T-helper 9 cell (primary cell): Measurements from ENCODE around the gene TCEANC.
"Not testable (repeated sequence)": the region's sequence is repeated elsewhere in the genome, so short reads cannot be mapped to it uniquely, and the experiment has no call there.

Source experiments
- DNase-seq: peaks from one replicate; pipeline ENCODE4 v3.0.0-alpha.2; 2020
- total RNA-seq, 2 donors: gene quantifications; one replicate each; lab custom pipeline; 2026; lab: John Stamatoyannopoulos, UW

The TCEANC gene
- total RNA-seq = 7.5 to 16.2 reads per million in 2 donors

- DNase-seq = peak; percentile 96
Measured at GRCh38 chrX:13652850-13653693, at the start of gene TCEANC. TSS of gene TCEANC (plus strand) at chrX:13653141. CDS start at chrX:13662509, 9,368 bp downstream.

DNA sequence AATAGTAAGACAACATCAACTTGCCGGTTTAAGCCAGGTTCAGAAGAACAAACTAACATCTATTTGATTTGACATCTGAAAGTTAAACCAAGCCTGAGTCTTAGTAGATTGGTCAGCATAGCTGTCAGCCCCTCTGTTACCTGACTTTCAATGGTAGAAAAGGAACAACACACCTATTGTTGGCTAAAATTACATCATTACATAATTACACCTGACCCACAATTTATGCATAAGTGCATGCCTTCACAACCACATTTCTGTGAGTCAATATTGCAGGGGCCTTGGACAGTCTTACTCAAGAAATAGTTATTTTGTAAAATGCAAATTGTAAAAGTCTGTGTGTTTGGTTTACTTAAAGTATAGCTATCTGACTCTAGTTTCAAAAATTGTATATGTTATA is 47.3 kb upstream of the TCEANC start:
- DNase-seq = no peak

- DNase-seq = no peak
Measured at GRCh38 chrX:13607331-13607995, 45.5 kb upstream of the TCEANC start.

DNA sequence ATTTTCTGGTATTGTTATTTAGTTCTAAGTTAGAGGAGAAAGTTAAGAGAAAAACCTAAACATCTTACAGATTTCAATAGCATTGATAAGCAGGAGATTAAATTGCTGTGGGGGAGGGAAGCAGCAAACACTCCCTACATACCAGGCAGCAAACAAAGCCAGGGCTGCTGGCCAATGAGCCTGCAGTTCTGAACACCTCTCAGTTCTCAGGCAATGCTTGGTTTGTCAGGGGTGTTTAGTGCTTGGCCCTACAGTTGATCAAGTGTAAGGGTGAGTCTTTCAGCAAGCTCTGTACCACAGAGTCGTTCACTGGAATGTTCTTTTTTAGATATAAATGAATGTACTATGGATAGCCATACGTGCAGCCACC is 45.0 kb upstream of the TCEANC start:
- DNase-seq = no peak

DNA sequence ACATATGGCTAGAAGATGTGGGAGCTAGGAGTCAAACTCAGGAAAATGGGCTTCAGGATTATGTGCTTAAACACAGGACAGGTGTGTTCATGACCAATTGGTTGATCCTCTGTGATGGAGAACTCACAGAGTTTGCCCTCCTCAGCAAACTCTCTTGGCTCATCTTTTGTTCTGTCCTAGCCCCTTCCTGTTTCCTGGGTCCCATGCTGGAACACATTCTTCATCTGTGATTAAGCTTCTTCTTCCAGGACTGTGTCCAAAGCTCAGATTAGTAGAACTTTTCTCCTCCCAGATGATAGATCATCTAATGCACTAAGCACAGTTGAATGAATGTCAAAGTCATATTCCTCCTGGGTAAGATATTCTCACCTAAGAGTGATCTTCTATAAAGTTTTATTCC is 38.8 kb upstream of the TCEANC start:
- DNase-seq = no peak

DNA sequence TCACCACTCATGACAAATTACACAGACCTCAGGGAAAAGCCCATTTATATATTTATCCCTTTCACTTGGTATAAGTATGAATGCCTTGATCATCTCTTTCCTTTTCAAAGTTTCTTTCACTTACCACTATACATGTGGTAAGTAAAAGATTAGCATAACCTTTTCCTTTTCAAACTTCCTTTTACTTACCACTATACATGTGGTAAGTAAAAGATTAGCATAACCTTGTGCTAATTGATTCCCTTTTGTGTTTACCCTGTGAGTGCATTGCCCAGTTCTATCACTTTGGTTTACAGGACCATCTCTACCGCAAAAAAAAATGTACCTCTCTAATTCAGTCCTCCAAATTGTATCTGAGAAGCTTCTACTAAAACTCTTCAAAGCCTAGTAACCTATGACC is 32.7 kb upstream of the TCEANC start:
- no peak for DNase-seq

- DNase-seq = no peak
Measured at GRCh38 chrX:13622401-13622964, 30.5 kb upstream of the TCEANC start.

DNA sequence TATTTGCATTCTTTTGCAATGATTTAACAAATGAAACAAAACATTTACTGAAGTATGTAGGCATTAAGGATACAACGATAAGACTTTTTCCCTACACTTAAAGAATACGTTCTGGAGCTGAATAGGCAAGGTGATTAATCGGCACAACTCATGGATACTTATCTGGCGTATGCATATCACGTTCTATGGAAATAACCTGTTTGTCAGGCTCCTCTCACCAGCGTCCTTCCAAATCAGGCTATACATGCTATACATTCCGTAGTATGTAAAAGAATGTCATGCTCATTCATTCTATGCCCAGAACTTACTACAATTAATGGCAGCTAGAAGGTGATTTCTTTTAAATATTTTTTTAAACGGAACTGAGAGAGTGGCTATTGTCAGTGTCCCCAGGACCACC is 25.6 kb upstream of the TCEANC start:
- no peak for DNase-seq

DNA sequence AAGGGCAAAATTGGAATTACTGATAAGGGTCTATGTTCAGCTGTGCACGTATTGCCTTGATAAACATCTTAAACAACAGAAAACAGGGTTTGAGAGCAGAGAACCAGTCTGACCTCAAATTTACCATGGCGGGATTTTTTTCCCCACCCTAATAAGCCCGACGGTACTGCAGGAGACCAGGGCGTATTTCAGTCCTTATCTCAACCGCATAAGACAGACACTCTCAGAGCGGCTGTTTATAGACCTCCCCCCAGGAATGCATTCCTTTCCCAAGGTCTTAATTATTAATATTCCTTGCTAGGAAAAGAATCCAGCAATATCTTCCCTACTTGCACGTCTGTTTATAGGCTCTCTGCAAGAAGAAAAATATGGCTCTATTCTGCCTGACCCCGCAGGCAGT is 15.7 kb upstream of the TCEANC start:
- not testable (repeated sequence) for DNase-seq

DNA sequence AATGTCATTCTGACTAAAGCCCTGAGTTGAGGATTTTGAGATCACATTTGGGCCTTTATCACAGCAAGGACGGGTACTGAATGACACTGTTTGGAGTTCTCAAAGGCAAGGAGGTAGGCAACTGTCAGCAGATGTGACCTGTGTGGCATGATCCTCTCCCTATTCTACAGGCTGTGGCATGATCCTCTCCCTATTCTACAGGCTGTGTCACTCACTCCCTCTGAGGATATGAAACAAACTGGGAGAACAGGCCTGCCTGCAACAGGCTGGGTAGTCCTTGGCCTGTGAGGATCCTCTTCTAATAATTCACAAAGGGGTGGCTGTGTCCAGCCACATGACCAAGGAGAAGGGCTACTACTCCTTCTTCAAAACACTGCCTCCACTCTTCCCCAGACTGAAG is 14.9 kb upstream of the TCEANC start:
- DNase-seq = no peak

DNA sequence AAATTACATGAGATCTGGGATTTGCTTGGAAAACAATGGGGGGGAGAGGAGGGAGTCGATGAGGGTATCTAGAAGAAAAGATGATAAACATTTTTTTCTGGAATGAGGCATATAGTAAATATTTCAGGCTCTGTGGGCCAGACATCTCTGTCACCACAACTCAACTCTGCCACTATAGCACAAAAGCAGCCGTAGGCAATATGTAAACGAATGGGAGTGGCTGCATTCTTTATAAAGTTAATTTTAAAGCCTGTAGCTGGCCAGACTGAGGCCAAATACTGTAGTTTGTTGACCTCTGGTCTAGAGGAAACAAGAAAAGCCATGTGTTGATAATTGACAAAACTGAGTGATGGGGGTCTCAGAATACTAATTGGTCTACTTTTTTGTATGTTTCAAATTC is 14.1 kb upstream of the TCEANC start:
- no peak for DNase-seq

- DNase-seq = not testable (repeated sequence)
Measured at GRCh38 chrX:13641684-13642083, 11.3 kb upstream of the TCEANC start.

- no peak for DNase-seq
Measured at GRCh38 chrX:13645464-13646153, 7.3 kb upstream of the TCEANC start.

GRCh38 chrX:13646154-13646549 is 6.8 kb upstream of the TCEANC start:
- peak; percentile 5 for DNase-seq

GRCh38 chrX:13647709-13648212 is 5.2 kb upstream of the TCEANC start:
- DNase-seq = peak; percentile 53

DNA sequence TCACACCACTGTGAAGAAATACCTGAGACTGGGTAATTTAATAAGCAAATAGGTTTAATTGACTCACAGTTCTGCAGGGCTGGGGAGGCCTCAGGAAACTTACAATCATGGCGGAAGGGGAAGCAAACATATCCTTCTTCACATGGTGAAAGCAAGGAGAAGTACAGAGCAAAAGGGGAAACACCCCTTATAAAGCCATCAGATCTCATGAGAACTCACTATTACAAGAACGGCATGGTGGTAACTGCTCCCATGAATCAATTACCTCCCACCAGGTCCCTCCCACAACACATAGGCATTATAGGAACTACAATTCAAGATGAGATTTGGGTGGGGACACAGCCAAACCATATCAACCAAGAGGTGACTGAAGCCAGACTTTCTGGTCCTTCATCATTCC is 4.6 kb upstream of the TCEANC start:
- DNase-seq = not testable (repeated sequence)

DNA sequence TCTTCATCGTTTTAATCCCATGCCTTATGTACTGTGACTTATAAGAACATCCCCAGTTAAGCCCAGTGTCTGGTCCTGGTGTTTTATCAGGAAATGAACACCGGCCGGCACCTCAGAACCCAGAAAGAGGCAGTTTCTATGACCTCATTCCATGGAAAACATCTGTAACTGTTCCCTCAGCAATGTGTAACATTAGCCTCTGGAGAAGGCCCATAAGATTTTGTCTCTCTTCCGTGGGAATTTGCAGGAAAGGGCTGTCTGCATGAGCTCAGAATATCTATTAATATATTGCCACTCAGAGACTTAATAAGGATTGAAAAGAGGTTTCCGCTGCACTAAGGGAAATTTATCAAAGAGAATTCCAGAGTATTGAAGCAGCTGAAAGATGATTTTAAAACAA is 3.1 kb upstream of the TCEANC start:
- DNase-seq = no peak

GRCh38 chrX:13650318-13650717 is 2.6 kb upstream of the TCEANC start:
- DNase-seq = no peak

DNA sequence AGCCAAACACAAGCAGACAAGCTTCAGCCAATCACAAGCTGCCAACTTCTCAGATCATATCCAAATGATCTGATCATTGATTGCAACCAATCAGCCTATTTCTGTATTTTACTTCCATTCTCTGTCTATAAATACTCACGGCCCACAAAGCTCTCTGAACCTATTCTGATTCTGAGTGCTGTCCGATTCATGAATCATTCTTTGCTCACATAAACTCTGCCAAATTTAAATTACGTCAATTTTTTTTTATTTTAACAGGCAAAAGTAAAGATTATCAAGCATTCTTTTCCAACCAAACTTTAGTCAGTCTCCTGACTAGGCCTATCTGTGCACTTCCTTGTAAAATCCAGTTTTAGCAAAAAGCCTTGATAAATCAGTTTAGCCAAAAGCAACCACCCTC is 1.8 kb upstream of the TCEANC start:
- DNase-seq = no peak

GRCh38 chrX:13652287-13652793 is 601 bp upstream of the TCEANC start:
- DNase-seq = no peak

- no peak for DNase-seq
Measured at GRCh38 chrX:13654116-13654515, 1.2 kb downstream of the TCEANC start.

GRCh38 chrX:13655674-13656073 is 2.7 kb downstream of the TCEANC start:
- DNase-seq = no peak

DNA sequence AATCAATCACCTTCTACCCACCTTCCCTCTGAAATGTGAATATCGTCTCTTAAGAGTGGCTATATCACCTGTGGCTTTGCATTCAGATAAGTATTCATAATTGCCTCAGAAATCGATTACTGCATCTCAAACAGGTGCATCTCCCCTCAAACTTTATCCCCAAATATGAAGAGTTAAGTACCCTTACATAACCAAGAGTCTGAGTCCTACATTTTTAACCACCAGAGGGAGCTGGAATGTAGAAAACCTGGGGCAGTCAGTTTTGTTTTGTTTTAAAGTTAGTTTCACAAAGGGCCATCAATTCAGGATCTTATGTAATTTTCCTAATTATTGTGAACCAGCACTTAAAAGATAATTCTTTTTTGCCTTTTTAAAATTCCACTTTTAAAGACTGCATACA is 5.7 kb downstream of the TCEANC start:
- DNase-seq = no peak
